HFF-Myc (cell line): ENCODE measurements around the gene DPP10.

ENCODE experiments used
- DNase-seq: peaks from one replicate; pipeline ENCODE4 v3.0.0-alpha.2; 2011; ENCODE audit warnings: low read depth; ENCODE audit errors: extremely low read depth
- H3K4me3 ChIP-seq: replicated peaks from 2 replicates; pipeline ENCODE4 v1.5.1; 2011; ENCODE audit warnings: low read depth, mild to moderate bottlenecking, control low read depth, low read length
- CTCF ChIP-seq: IDR thresholded peaks from 2 replicates; pipeline ENCODE4 v1.5.1; 2012; ENCODE audit warnings: mild to moderate bottlenecking, low read depth, low read length, control low read depth; ENCODE audit errors: missing control alignments

The DPP10 gene

GRCh38 chr2:114797540-114797939 lies 355.1 kb downstream of the DPP10 start:
- TF ChIP-seq CTCF = no peak
- no peak for DNase-seq
- no peak overlapping the region for H3K4me3 ChIP-seq

- DNase-seq = no peak
- H3K4me3 ChIP-seq = no peak overlapping the region
- TF ChIP-seq CTCF = no peak
Observed at GRCh38 chr2:114797942-114798341, 355.5 kb downstream of the DPP10 start.

GRCh38 chr2:114800371-114800770 lies 357.9 kb downstream of the DPP10 start:
- no peak for TF ChIP-seq CTCF
- DNase-seq = no peak

GRCh38 chr2:114805195-114805594 lies 362.8 kb downstream of the DPP10 start:
- no peak for TF ChIP-seq CTCF
- no peak for DNase-seq

More at GRCh38 chr2:114800371-114800770, 357.9 kb downstream of the DPP10 start:
- H3K4me3 ChIP-seq = no peak overlapping the region

GRCh38 chr2:114810092-114810491 lies 367.7 kb downstream of the DPP10 start:
- TF ChIP-seq CTCF = no peak
- DNase-seq = no peak
- no peak overlapping the region for H3K4me3 ChIP-seq

More at GRCh38 chr2:114805195-114805594, 362.8 kb downstream of the DPP10 start:
- no peak overlapping the region for H3K4me3 ChIP-seq

GRCh38 chr2:114812261-114812660 lies 369.8 kb downstream of the DPP10 start:
- TF ChIP-seq CTCF = no peak
- no peak overlapping the region for H3K4me3 ChIP-seq

GRCh38 chr2:114814355-114814754 lies 371.9 kb downstream of the DPP10 start:
- no peak overlapping the region for H3K4me3 ChIP-seq
- no peak for DNase-seq
- no peak for TF ChIP-seq CTCF

More at GRCh38 chr2:114812261-114812660, 369.8 kb downstream of the DPP10 start:
- no peak for DNase-seq
